Effector memory CD8-positive, alpha-beta T cell (primary cell): ENCODE measurements around the gene SCGB3A1.

Experiments used
- ATAC-seq: fragments of 150-1000 bp; cut with Tn5 transposase; replicated peaks from 2 replicates; pipeline ENCODE4 v1.10.0; 2021; ENCODE audit warnings: mild to moderate bottlenecking, moderate library complexity
- DNase-seq, 3 experiments: peaks; one replicate each; pipeline ENCODE4 v3.0.0; 2021
- H3K27ac Mint-ChIP-seq, 2 donors: one replicate each; pipeline ENCODE4 v1.8.0; 2022; ENCODE audit warnings: mild to moderate bottlenecking in 2 of 2, mixed read lengths in 2 of 2, moderate library complexity in 2 of 2
- H3K27me3 Mint-ChIP-seq, 2 donors: one replicate each; pipeline ENCODE4 v1.8.0; 2022; ENCODE audit warnings: mixed read lengths in 2 of 2
- H3K36me3 Mint-ChIP-seq: one replicate; pipeline ENCODE4 v1.8.0; 2022; ENCODE audit warnings: mild to moderate bottlenecking, moderate library complexity, mixed read lengths; ENCODE audit not compliant: insufficient read depth
- H3K4me1 Mint-ChIP-seq, 2 donors: one replicate each; pipeline ENCODE4 v1.8.0; 2022; ENCODE audit warnings: low read depth in 2 of 2, mixed read lengths in 2 of 2
- H3K4me3 Mint-ChIP-seq, 2 donors: one replicate each; pipeline ENCODE4 v1.8.0; 2022; ENCODE audit warnings: mild to moderate bottlenecking in 2 of 2, mixed read lengths in 2 of 2, moderate library complexity in 2 of 2
- H3K9me3 Mint-ChIP-seq, 2 donors: one replicate each; pipeline ENCODE4 v1.8.0; 2022; ENCODE audit warnings: mixed read lengths in 2 of 2
- total RNA-seq, 9 experiments: gene quantifications; one replicate each; lab custom pipeline; 2026; lab: John Stamatoyannopoulos, UW

Gene SCGB3A1
- total RNA-seq, result 0 to 0.25 (median 0) reads per million in 9 experiments

- H3K9me3 Mint-ChIP-seq, result no peaks in the 10 kb centered on the region
- H3K4me3 Mint-ChIP-seq, result peak within 1 kb of the TSS in 1 of 2 donors; percentile 72
- H3K27me3 Mint-ChIP-seq, result peaks cover 33 to 40% of the 10 kb centered on the region in 2 donors
- H3K27ac Mint-ChIP-seq, result no peak within 1 kb of the TSS
- H3K36me3 Mint-ChIP-seq, result no peaks in the 10 kb centered on the region
- H3K4me1 Mint-ChIP-seq, result peaks cover 0 to 3% of the 10 kb centered on the region in 2 donors
- ATAC-seq (peak; percentile 19), DNase-seq (no peak)
These were observed at the start of gene SCGB3A1 for GRCh38 chr5:180591311-180591887. TSS of gene SCGB3A1 (minus strand) at chr5:180591499. CDS start at chr5:180591462, 37 bp downstream.

GRCh38 chr5:180640611-180640860, 49.2 kb upstream of the SCGB3A1 start:
- no peak overlapping the region for H3K27ac Mint-ChIP-seq
- DNase-seq (no peak), ATAC-seq (no peak)
- H3K36me3 Mint-ChIP-seq, result peaks cover 10% of the 10 kb centered on the region
- H3K9me3 Mint-ChIP-seq, result no peaks in the 10 kb centered on the region
- H3K4me1 Mint-ChIP-seq, result peaks cover 0 to 25% of the 10 kb centered on the region in 2 donors
- no peak overlapping the region for H3K4me3 Mint-ChIP-seq
- H3K27me3 Mint-ChIP-seq, result no peaks in the 10 kb centered on the region

- Mint-ChIP-seq H3K4me3 (no peak overlapping the region), H3K9me3 (no peaks in the 10 kb centered on the region), H3K27me3 (no peaks in the 10 kb centered on the region), H3K27ac (no peak overlapping the region), H3K4me1 (peaks cover 0 to 24% of the 10 kb centered on the region in 2 donors), H3K36me3 (peaks cover 10% of the 10 kb centered on the region)
- DNase-seq, result no peak
- ATAC-seq, result no peak
These were observed 48.7 kb upstream of the SCGB3A1 start for GRCh38 chr5:180639741-180640610.

GRCh38 chr5:180639287-180639686, 48.0 kb upstream of the SCGB3A1 start:
- Mint-ChIP-seq H3K4me3 (no peak overlapping the region), H3K9me3 (no peaks in the 10 kb centered on the region), H3K27me3 (no peaks in the 10 kb centered on the region), H3K4me1 (peaks cover 0 to 23% of the 10 kb centered on the region in 2 donors), H3K27ac (no peak overlapping the region), H3K36me3 (peaks cover 10% of the 10 kb centered on the region)
- ATAC-seq (no peak), DNase-seq (no peak)

- H3K27ac Mint-ChIP-seq, result peak overlapping the region in 1 of 2 donors; percentile 38
- peaks cover 10% of the 10 kb centered on the region for H3K36me3 Mint-ChIP-seq
- no peaks in the 10 kb centered on the region for H3K9me3 Mint-ChIP-seq
- no peak for ATAC-seq
- H3K27me3 Mint-ChIP-seq, result no peaks in the 10 kb centered on the region
- peaks cover 0 to 23% of the 10 kb centered on the region in 2 donors for H3K4me1 Mint-ChIP-seq
- DNase-seq, result no peak
- no peak overlapping the region for H3K4me3 Mint-ChIP-seq
These were observed 46.8 kb upstream of the SCGB3A1 start for GRCh38 chr5:180637962-180638680.

- Mint-ChIP-seq H3K36me3 (peaks cover 17% of the 10 kb centered on the region), H3K27ac (no peak overlapping the region), H3K4me3 (no peak overlapping the region), H3K4me1 (peaks cover 0 to 21% of the 10 kb centered on the region in 2 donors), H3K27me3 (no peaks in the 10 kb centered on the region), H3K9me3 (no peaks in the 10 kb centered on the region)
- DNase-seq (no peak), ATAC-seq (no peak)
These were observed 45.2 kb upstream of the SCGB3A1 start for GRCh38 chr5:180636403-180637075.

- DNase-seq, result no peak
- Mint-ChIP-seq H3K27ac (no peak overlapping the region), H3K4me3 (no peak overlapping the region), H3K36me3 (peaks cover 17% of the 10 kb centered on the region), H3K27me3 (no peaks in the 10 kb centered on the region), H3K9me3 (no peaks in the 10 kb centered on the region), H3K4me1 (peaks cover 0 to 18% of the 10 kb centered on the region in 2 donors)
- no peak for ATAC-seq
These were observed 44.7 kb upstream of the SCGB3A1 start for GRCh38 chr5:180636016-180636402.

GRCh38 chr5:180633283-180634177, 42.2 kb upstream of the SCGB3A1 start:
- Mint-ChIP-seq H3K9me3 (no peaks in the 10 kb centered on the region), H3K27ac (peak overlapping the region in 1 of 2 donors; percentile 9)
- DNase-seq, result no peak

GRCh38 chr5:180632768-180633167, 41.5 kb upstream of the SCGB3A1 start:
- DNase-seq (no peak), ATAC-seq (no peak)
- Mint-ChIP-seq H3K4me1 (peaks cover 0 to 5% of the 10 kb centered on the region in 2 donors), H3K27me3 (no peaks in the 10 kb centered on the region), H3K4me3 (no peak overlapping the region), H3K9me3 (no peaks in the 10 kb centered on the region), H3K27ac (peak overlapping the region in 1 of 2 donors; percentile 9), H3K36me3 (peaks cover 10% of the 10 kb centered on the region)

More at GRCh38 chr5:180633283-180634177, 42.2 kb upstream of the SCGB3A1 start:
- Mint-ChIP-seq H3K4me3 (no peak overlapping the region), H3K36me3 (peaks cover 12% of the 10 kb centered on the region), H3K4me1 (peaks cover 0 to 11% of the 10 kb centered on the region in 2 donors), H3K27me3 (no peaks in the 10 kb centered on the region)
- ATAC-seq, result no peak

- Mint-ChIP-seq H3K9me3 (no peaks in the 10 kb centered on the region), H3K4me3 (no peak overlapping the region), H3K27ac (no peak overlapping the region), H3K27me3 (no peaks in the 10 kb centered on the region), H3K4me1 (peaks cover 0 to 2% of the 10 kb centered on the region in 2 donors), H3K36me3 (peaks cover 9% of the 10 kb centered on the region)
- ATAC-seq (no peak), DNase-seq (no peak)
These were observed 40.5 kb upstream of the SCGB3A1 start for GRCh38 chr5:180631549-180632383.

GRCh38 chr5:180630426-180630825, 39.1 kb upstream of the SCGB3A1 start:
- no peaks in the 10 kb centered on the region for H3K27me3 Mint-ChIP-seq
- no peak for DNase-seq
- H3K36me3 Mint-ChIP-seq, result peaks cover 7% of the 10 kb centered on the region
- no peak overlapping the region for H3K4me3 Mint-ChIP-seq
- no peaks in the 10 kb centered on the region for H3K9me3 Mint-ChIP-seq
- peaks cover 0 to 6% of the 10 kb centered on the region in 2 donors for H3K4me1 Mint-ChIP-seq
- H3K27ac Mint-ChIP-seq, result no peak overlapping the region
- ATAC-seq, result no peak
